Measurements from ENCODE around the gene CFB. TPM values are rescaled to one million over a fixed set of nuclear protein-coding genes. Genes with fewer than 3 reads are reported as not detected.

Gene CFB
- total and polyA plus RNA-seq, 9 of the 15 experiments (the other 6 are each of a cell fraction or from before 2014, with no cell fraction given): 0.08 to 0.91 (median 0.22) TPM; not detected in 4

GRCh38 chr6:31920811-31921210, 25.1 kb upstream of the CFB start (continued):
- TF ChIP-seq CGGBP1 (CRISPR knock-in tag; IDR thresholded peaks at IDR 0.05) (no peak), ZMIZ1 (IDR thresholded peaks at IDR 0.05; ENCODE audit: low read depth in 2 of 2, low read length in 2 of 2) (no peak), BCL6 (CRISPR knock-in tag; IDR thresholded peaks at IDR 0.05) (no peak)

- H3K9me1 ChIP-seq (ENCODE audit: control insufficient read depth, insufficient read depth, low read length): no peaks in the 10 kb centered on the region
- intact Hi-C loops (cut with micrococcal nuclease) (no loop called here), in situ Hi-C loops (cut with MboI) (no loop called here)
- no peaks in the 10 kb centered on the region for H3K79me2 ChIP-seq (ENCODE audit: control insufficient read depth, insufficient read depth, low read length)
- ATAC-seq (peak; percentile 73), DNase-seq (ENCODE audit: extremely low read depth in 1 of 4, low spot score in 3 of 4) (peak in 1 of 4 experiments; percentile 65), FAIRE-seq (peak; percentile 63)
- no peak overlapping the region for H3K27ac ChIP-seq (ENCODE audit: extremely low read depth, low read depth, low read length)
- ChIA-PET POLR2A (interaction anchor here (0.5 to 1.3 kb wide), 8 partner anchors 13 to 256 kb away, joined by 3 to 5 read pairs (median 3); no protein-coding TSS in a partner anchor), CTCF (ENCODE audit: low intra/inter-chr PET ratio) (interaction anchor here (0.6 to 1.2 kb wide), 5 partner anchors 127 to 377 kb away, joined by 3 read pairs; partner anchors contain the start of genes ATP6V1G2, LY6G5C and VARS1)
- H3K36me3 ChIP-seq (ENCODE audit: control insufficient read depth, insufficient read depth, low read length): no peaks in the 10 kb centered on the region
- H3K9ac ChIP-seq (ENCODE audit: insufficient read depth in 1 of 2, low read depth in 2 of 2, low read length in 2 of 2): no peak overlapping the region
- H3K4me1 ChIP-seq (replicated peaks in 1 of 2; ENCODE audit: control insufficient read depth in 2 of 2, insufficient read depth in 2 of 2, low read length in 2 of 2): peaks cover 5 to 8% of the 10 kb centered on the region in 2 experiments; a peak in 4 of 5 replicates
- no peak overlapping the region for H3K4me2 ChIP-seq (ENCODE audit: insufficient read depth, low read length)
- H2AFZ ChIP-seq (ENCODE audit: low read depth, low read length): peak overlapping the region; percentile 26; the same call in 1 of the 2 replicates
- no peaks in the 10 kb centered on the region for H4K20me1 ChIP-seq (replicated peaks; ENCODE audit: control insufficient read depth, insufficient read depth, low read length)
- peaks cover 7% of the 10 kb centered on the region for H3K9me3 ChIP-seq (replicated peaks; ENCODE audit: control insufficient read depth, insufficient read depth, low read depth, low read length)
- H3K27me3 ChIP-seq (ENCODE audit: control insufficient read depth in 2 of 2, insufficient read depth in 2 of 2, low read length in 2 of 2): no peaks in the 10 kb centered on the region
- 7% methylated on average over 5 of the region's 5 CpGs for WGBS (ENCODE audit: insufficient coverage, low coverage, missing lambda C conversion rate)
- H3K4me3 ChIP-seq: no peak overlapping the region
- no TSS peak for BruUV-seq (replicated peaks)
- no peak for TF ChIP-seq E2F4 (CRISPR knock-in tag; IDR thresholded peaks at IDR 0.05; ENCODE audit: low read depth)
- TF ChIP-seq HBP1 (CRISPR knock-in tag; IDR thresholded peaks at IDR 0.05): no peak
- peak; percentile 49 for TF ChIP-seq DEAF1 (CRISPR knock-in tag; IDR thresholded peaks at IDR 0.05)
- TF ChIP-seq MLLT1 (IDR thresholded peaks at IDR 0.05): peak in 1 of 2 experiments; percentile 88; a peak in 2 of 4 replicates
- TF ChIP-seq ATF2 (CRISPR knock-in tag; IDR thresholded peaks at IDR 0.05): no peak
Measured at GRCh38 chr6:31922942-31923341, 23.0 kb upstream of the CFB start.
